Smooth muscle cell (in vitro differentiated cells): ENCODE results near the gene TTLL4. TPM values are rescaled to one million over a fixed set of nuclear protein-coding genes. Genes with fewer than 3 reads are reported as not detected.

Experiments used
- DNase-seq: peaks from one replicate; lab custom pipeline; 2025; ENCODE audit not compliant: unreplicated experiment; lab: John Stamatoyannopoulos, UW
- H2AFZ ChIP-seq: fragments of 200-600 bp; sonication (generic); 2 replicates; pipeline ENCODE4 v1.6.0; 2016; ENCODE audit warnings: antibody characterized with exemption, low read depth, mild to moderate bottlenecking
- H3F3A ChIP-seq: fragments of 200-600 bp; sonication (generic); 2 replicates; pipeline ENCODE4 v1.6.0; 2017; ENCODE audit warnings: antibody characterized with exemption, low read depth
- H3K27ac ChIP-seq: fragments of 200-600 bp; sonication (generic); 2 replicates; pipeline ENCODE4 v1.5.1; 2016; ENCODE audit warnings: low read depth, mild to moderate bottlenecking
- H3K27me3 ChIP-seq: fragments of 200-600 bp; sonication (generic); 2 replicates; pipeline ENCODE4 v1.6.1; 2016; ENCODE audit warnings: low read depth, mild to moderate bottlenecking
- H3K36me3 ChIP-seq: fragments of 200-600 bp; sonication (generic); 2 replicates; pipeline ENCODE4 v1.5.1; 2016; ENCODE audit warnings: low read depth
- H3K4me1 ChIP-seq: fragments of 200-600 bp; sonication (generic); 2 replicates; pipeline ENCODE4 v1.5.1; 2016; ENCODE audit warnings: low read depth
- H3K4me2 ChIP-seq: fragments of 200-600 bp; sonication (generic); 2 replicates; pipeline ENCODE4 v1.6.0; 2016; ENCODE audit warnings: mild to moderate bottlenecking
- H3K4me3 ChIP-seq: fragments of 200-600 bp; sonication (generic); 2 replicates; pipeline ENCODE4 v1.5.1; 2016; ENCODE audit warnings: mild to moderate bottlenecking
- H3K79me2 ChIP-seq: fragments of 200-600 bp; sonication (generic); 2 replicates; pipeline ENCODE4 v1.6.0; 2016; ENCODE audit warnings: low read depth, mild to moderate bottlenecking
- H3K9ac ChIP-seq: fragments of 200-600 bp; sonication (generic); 2 replicates; pipeline ENCODE4 v1.6.0; 2016; ENCODE audit warnings: low read depth
- H3K9me3 ChIP-seq: fragments of 200-600 bp; sonication (generic); replicated peaks from 2 replicates; pipeline ENCODE4 v1.5.1; 2016; ENCODE audit warnings: low read depth
- H4K20me1 ChIP-seq: fragments of 200-600 bp; sonication (generic); 2 replicates; pipeline ENCODE4 v1.6.0; 2016; ENCODE audit warnings: low read depth
- WGBS: methylation state at CpG from one replicate; pipeline ENCODE4 v1.1.7; 2016; ENCODE audit warnings: low lambda C conversion rate; 5-methylcytosine and 5-hydroxymethylcytosine counted together
- polyA plus RNA-seq: library from polyadenylated mRNA; unstranded; fragments of >200 nt; fragmentation: Nextera tagmentation; extraction: Ambion mirVana; gene quantifications from 2 replicates; pipeline ENCODE4 v1.2.1, GENCODE V29; 2016
- total RNA-seq: library from RNA; depleted of rRNA; stranded (reverse); fragments of >200 nt; gene quantifications from 2 replicates; pipeline ENCODE4 v1.2.3, GENCODE V29; 2014
- TF ChIP-seq, protein P1 (sequence below): fragments of 200-600 bp; sonication (generic); IDR thresholded peaks from 2 replicates; pipeline ENCODE4 v1.5.1; 2017; ENCODE audit warnings: borderline replicate concordance, mild to moderate bottlenecking, antibody characterized with exemption; ENCODE audit not compliant: insufficient read depth, poor library complexity, severe bottlenecking

Gene TTLL4
- total and polyA plus RNA-seq, 2 experiments from 2014 or later, result 21.5 to 22.5 TPM

DNA sequence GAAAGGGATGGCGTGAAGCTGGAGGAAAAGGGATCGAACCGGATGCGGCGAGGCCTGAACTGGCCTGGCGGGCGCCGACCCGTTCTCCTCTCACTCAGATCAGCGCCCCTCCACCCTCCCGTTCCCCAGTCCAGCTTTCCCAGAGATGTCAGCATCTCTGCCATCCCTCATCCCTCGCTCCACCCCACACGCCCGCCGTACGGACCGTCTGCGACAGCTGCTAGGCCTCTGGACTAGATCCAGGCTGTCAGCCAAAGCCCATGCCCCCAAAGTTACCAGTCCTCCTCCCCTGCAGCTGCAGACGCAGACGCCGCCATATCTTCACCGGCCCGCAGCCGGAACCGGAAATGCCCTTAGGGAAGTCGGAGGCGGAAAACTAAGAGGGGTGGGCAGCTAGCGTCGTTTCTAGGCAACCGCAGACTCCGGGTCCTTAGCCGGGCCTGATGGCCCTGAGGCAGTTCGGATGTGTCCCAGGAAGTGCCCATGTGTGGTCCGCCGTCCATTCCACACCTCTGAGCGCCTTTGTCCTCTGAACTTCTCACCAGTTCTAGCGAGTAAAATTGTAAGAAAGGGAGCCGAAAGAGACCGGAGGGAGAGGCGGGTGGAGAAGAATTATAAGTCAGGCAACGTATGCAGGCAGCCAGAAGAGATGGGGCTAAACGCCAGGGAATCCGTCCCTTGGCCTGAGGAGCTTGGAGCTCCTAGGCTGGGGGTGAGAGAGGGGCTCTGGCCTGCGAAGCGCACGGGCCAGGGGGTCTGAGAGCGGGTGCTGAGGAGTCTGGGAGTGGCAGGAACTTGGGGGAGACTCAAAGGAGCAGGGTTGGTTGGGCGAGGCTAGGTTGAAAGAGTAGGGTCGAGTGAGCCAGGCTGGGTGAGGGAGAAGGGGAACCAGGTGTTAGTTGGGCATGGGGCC, 38.7 kb upstream of the TTLL4 start, which contains the start of the genes RNF25 and STK36:
TSS of gene RNF25 (minus strand) at position 349 of the 913 bp plus-strand sequence. CDS start at position 317, 32 bp downstream.
TSS of gene STK36 (plus strand) at position 433 of the 913 bp plus-strand sequence. CDS start 744 bp downstream, outside the sequence.
- Histone ChIP-seq H3K9me3 (no peaks in the 10 kb centered on the region), H2AFZ (peak within 1 kb of the TSS; percentile 84), H3K4me2 (peak within 1 kb of the TSS; percentile 84), H3F3A (no peaks in the 10 kb centered on the region), H3K79me2 (peaks cover 17% of the 10 kb centered on the region), H3K9ac (peak within 1 kb of the TSS; percentile 84), H4K20me1 (no peaks in the 10 kb centered on the region), H3K27me3 (no peaks in the 10 kb centered on the region), H3K36me3 (no peaks in the 10 kb centered on the region), H3K4me1 (peaks cover 4% of the 10 kb centered on the region), H3K4me3 (peak within 1 kb of the TSS; percentile 97), H3K27ac (peak within 1 kb of the TSS; percentile 85)
- whole genome bisulfite sequencing, result 2% methylated on average over 39 of the region's 49 CpGs
- TF ChIP-seq, protein P1, sequence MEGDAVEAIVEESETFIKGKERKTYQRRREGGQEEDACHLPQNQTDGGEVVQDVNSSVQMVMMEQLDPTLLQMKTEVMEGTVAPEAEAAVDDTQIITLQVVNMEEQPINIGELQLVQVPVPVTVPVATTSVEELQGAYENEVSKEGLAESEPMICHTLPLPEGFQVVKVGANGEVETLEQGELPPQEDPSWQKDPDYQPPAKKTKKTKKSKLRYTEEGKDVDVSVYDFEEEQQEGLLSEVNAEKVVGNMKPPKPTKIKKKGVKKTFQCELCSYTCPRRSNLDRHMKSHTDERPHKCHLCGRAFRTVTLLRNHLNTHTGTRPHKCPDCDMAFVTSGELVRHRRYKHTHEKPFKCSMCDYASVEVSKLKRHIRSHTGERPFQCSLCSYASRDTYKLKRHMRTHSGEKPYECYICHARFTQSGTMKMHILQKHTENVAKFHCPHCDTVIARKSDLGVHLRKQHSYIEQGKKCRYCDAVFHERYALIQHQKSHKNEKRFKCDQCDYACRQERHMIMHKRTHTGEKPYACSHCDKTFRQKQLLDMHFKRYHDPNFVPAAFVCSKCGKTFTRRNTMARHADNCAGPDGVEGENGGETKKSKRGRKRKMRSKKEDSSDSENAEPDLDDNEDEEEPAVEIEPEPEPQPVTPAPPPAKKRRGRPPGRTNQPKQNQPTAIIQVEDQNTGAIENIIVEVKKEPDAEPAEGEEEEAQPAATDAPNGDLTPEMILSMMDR, result no peak
- DNase-seq, result peak; percentile 47

DNA sequence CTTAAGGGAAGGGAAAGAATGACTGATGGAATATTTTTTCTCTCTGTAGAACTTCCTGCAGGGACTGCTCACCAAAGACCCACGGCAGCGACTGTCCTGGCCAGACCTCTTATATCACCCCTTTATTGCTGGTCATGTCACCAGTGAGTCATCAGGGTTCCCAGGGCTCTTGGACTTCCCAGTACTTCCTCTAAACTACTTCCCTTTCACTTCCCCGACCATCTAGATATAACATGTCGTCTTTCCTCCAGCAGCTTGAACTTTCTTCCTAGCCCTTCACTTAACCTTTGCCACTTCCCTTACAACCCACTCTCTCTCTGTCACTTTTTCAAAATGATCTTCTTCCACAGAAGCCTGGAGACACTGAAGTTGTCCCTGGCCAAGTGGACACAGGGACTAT, 31.5 kb upstream of the TTLL4 start:
- Histone ChIP-seq H3K79me2 (no peaks in the 10 kb centered on the region), H4K20me1 (no peaks in the 10 kb centered on the region), H3F3A (no peaks in the 10 kb centered on the region), H3K4me1 (no peaks in the 10 kb centered on the region), H3K4me3 (no peak overlapping the region), H3K4me2 (no peak overlapping the region), H3K9ac (no peak overlapping the region), H3K36me3 (no peaks in the 10 kb centered on the region), H3K27ac (no peak overlapping the region), H3K9me3 (no peaks in the 10 kb centered on the region), H3K27me3 (no peaks in the 10 kb centered on the region), H2AFZ (no peak overlapping the region)
- TF ChIP-seq, protein P1, result no peak
- 80% methylated on average over 4 of the region's 4 CpGs for WGBS
- DNase-seq, result no peak

DNA sequence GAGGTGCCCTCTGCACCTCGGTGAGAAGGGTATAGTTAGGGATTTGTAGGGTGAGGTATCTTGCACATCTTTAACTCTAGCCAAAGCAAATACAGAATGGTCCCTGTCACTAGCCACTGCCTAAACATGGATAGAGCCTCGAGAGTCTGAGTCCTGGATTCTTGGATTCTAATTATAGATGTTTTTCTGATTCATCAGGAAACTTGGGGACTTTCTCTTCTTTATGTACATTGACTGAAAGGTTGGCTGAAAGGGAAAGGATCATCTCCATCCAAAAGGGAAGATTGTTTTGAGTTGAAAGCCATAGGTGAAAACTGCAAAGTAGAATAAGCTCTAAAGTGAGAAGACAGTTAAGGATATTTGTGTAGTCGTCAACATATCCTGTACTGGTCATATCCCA, 30.6 kb upstream of the TTLL4 start:
- no peaks in the 10 kb centered on the region for H3F3A ChIP-seq
- H3K27me3 ChIP-seq, result no peaks in the 10 kb centered on the region
- WGBS, result 88% methylated on average over 3 of the region's 3 CpGs
- no peak overlapping the region for H3K27ac ChIP-seq
- H3K4me3 ChIP-seq, result no peak overlapping the region
- H3K9me3 ChIP-seq, result no peaks in the 10 kb centered on the region
- DNase-seq, result no peak
- H4K20me1 ChIP-seq, result no peaks in the 10 kb centered on the region
- H3K9ac ChIP-seq, result no peak overlapping the region
- TF ChIP-seq, protein P1, result no peak
- H3K79me2 ChIP-seq, result no peaks in the 10 kb centered on the region
- H2AFZ ChIP-seq, result no peak overlapping the region
- H3K36me3 ChIP-seq, result no peaks in the 10 kb centered on the region
- no peak overlapping the region for H3K4me2 ChIP-seq
- no peaks in the 10 kb centered on the region for H3K4me1 ChIP-seq
